Naive thymus-derived CD4-positive, alpha-beta T cell (primary cell): ENCODE results near the gene SH2D2A. TPM values are rescaled to one million over a fixed set of nuclear protein-coding genes. Genes with fewer than 3 reads are reported as not detected.

ENCODE experiments used
- ATAC-seq: fragments of 150-1000 bp; cut with Tn5 transposase; 2 replicates; pipeline ENCODE4 v1.10.0; 2021; ENCODE audit warnings: mild to moderate bottlenecking, moderate library complexity
- CTCF ChIA-PET: fragments of 350-600 bp; sonication (Branson Sonifier 250); formaldehyde crosslinking; loops from one replicate; lab custom pipeline; 2021; ENCODE audit warnings: antibody characterized with exemption; lab: Charles Lee
- POLR2A ChIA-PET: fragments of 350-600 bp; sonication (Branson Sonifier 250); formaldehyde crosslinking; loops from one replicate; lab custom pipeline; 2021; ENCODE audit warnings: antibody characterized with exemption, inconsistent platforms; lab: Charles Lee
- DNase-seq, 9 donors: peaks; one replicate each; pipeline versions ENCODE4 v3.0.0 to v3.0.0-alpha.2; 2020 to 2022; ENCODE audit warnings: mixed read lengths in 1 of 9
- H3K27ac ChIP-seq: one replicate; pipeline ENCODE4 v1.7.0; 2013; ENCODE audit warnings: mild to moderate bottlenecking, low read depth, low read length, moderate library complexity
- H3K27me3 ChIP-seq, 2 donors: one replicate each; pipeline ENCODE4 v1.7.0; 2013; ENCODE audit warnings: low read length in 2 of 2, mild to moderate bottlenecking in 2 of 2, moderate library complexity in 2 of 2; ENCODE audit not compliant: control insufficient read depth in 2 of 2, insufficient read depth in 2 of 2
- H3K36me3 ChIP-seq, 3 experiments: 1 replicate in 2 of 3; 2 replicates in 1 of 3; pipeline ENCODE4 v1.7.0; 2013; ENCODE audit warnings: low read length in 3 of 3, mild to moderate bottlenecking in 3 of 3, moderate library complexity in 1 of 3; ENCODE audit not compliant: insufficient read depth in 3 of 3, control insufficient read depth in 2 of 3
- H3K4me1 ChIP-seq, 2 donors: one replicate each; pipeline ENCODE4 v1.7.0; 2013; ENCODE audit warnings: low read length in 2 of 2, mild to moderate bottlenecking in 2 of 2, moderate library complexity in 1 of 2; ENCODE audit not compliant: control insufficient read depth in 2 of 2, insufficient read depth in 2 of 2
- H3K4me3 ChIP-seq: 2 replicates; pipeline ENCODE4 v1.7.0; 2013; ENCODE audit warnings: mild to moderate bottlenecking, low read length
- H3K9me3 ChIP-seq, 3 experiments: 1 replicate in 2 of 3; 2 replicates in 1 of 3; pipeline ENCODE4 v1.7.0; 2013; ENCODE audit warnings: low read length in 3 of 3; ENCODE audit not compliant: control insufficient read depth in 2 of 3
- H3K27ac Mint-ChIP-seq, 9 donors: one replicate each; pipeline ENCODE4 v1.8.0; 2020 to 2022; ENCODE audit warnings: mixed read lengths in 9 of 9, mild to moderate bottlenecking in 8 of 9, moderate library complexity in 5 of 9, inconsistent platforms in 2 of 9
- H3K27me3 Mint-ChIP-seq, 5 donors: one replicate each; pipeline ENCODE4 v1.8.0; 2021 to 2022; ENCODE audit warnings: mixed read lengths in 5 of 5, mild to moderate bottlenecking in 1 of 5
- H3K36me3 Mint-ChIP-seq, 5 donors: one replicate each; pipeline ENCODE4 v1.8.0; 2020 to 2022; ENCODE audit warnings: mixed read lengths in 5 of 5, mild to moderate bottlenecking in 3 of 5, inconsistent platforms in 1 of 5
- H3K4me1 Mint-ChIP-seq, 7 donors: one replicate each; pipeline ENCODE4 v1.8.0; 2020 to 2022; ENCODE audit warnings: mixed read lengths in 7 of 7, mild to moderate bottlenecking in 3 of 7, inconsistent platforms in 1 of 7
- H3K4me3 Mint-ChIP-seq, 10 donors: one replicate each; pipeline ENCODE4 v1.8.0; 2020 to 2022; ENCODE audit warnings: mild to moderate bottlenecking in 10 of 10, mixed read lengths in 10 of 10, moderate library complexity in 6 of 10, inconsistent platforms in 2 of 10
- H3K9me3 Mint-ChIP-seq, 11 donors: one replicate each; pipeline ENCODE4 v1.8.0; 2020 to 2022; ENCODE audit warnings: mixed read lengths in 11 of 11, mild to moderate bottlenecking in 4 of 11, inconsistent platforms in 1 of 11, moderate library complexity in 1 of 11
- intact Hi-C, 2 donors: fragments of 100-400 bp; cut with micrococcal nuclease; formaldehyde crosslinking; loops; one replicate each; pipeline ENCODE4 v1.15.1; 2023
- polyA plus RNA-seq, 2 donors: library from polyadenylated mRNA; unstranded; fragments of 300-500 nt; fragmentation: Illumina TruSeq; gene quantifications; one replicate each; pipeline ENCODE4 v1.2.3, GENCODE V29; 2021
- total RNA-seq, 6 experiments: library from RNA in 5 of 6; stranded (reverse) in 5 of 6; gene quantifications; 1 replicate in 5 of 6; 2 replicates in 1 of 6; pipeline ENCODE4 v1.2.3 and lab custom pipeline; 2021 to 2026

The SH2D2A gene
- total RNA-seq (100 to 1,000 TPM in 1 of 5 experiments, 10 to 100 TPM in 4; 14.7 to 164 (median 54.3) TPM), polyA plus RNA-seq (10 to 100 TPM; 12.7 to 15.7 TPM), total RNA-seq (lab: John Stamatoyannopoulos, UW) (33.0 reads per million, percentile 62 among the genes with 10 or more reads in this experiment)

- peak; percentile 69 to 99 (median 97) for DNase-seq
- Mint-ChIP-seq H3K27me3 (no peaks in the 10 kb centered on the region), H3K4me3 (peak within 1 kb of the TSS; percentile 82 to 97 (median 84)), H3K27ac (peak within 1 kb of the TSS; percentile 97 to 100 (median 99)), H3K36me3 (peaks cover 0 to 43% (median 8%) of the 10 kb centered on the region in 5 donors), H3K9me3 (peaks cover 0 to 6% (median 0%) of the 10 kb centered on the region in 11 donors), H3K4me1 (peaks cover 35 to 66% (median 56%) of the 10 kb centered on the region in 7 donors)
- CTCF ChIA-PET: interaction anchor here (0.6 to 1.4 kb wide), 4 partner anchors 21 to 313 kb away, joined by 3 to 8 read pairs (median 3); partner anchors contain the start of gene INSRR
- Histone ChIP-seq H3K27ac (peak within 1 kb of the TSS; percentile 98), H3K36me3 (peaks cover 0 to 10% (median 7%) of the 10 kb centered on the region in 3 experiments), H3K4me3 (peak within 1 kb of the TSS; percentile 83), H3K9me3 (no peaks in the 10 kb centered on the region), H3K27me3 (no peaks in the 10 kb centered on the region), H3K4me1 (peaks cover 33 to 59% of the 10 kb centered on the region in 2 donors)
- peak; percentile 93 for ATAC-seq
- POLR2A ChIA-PET: interaction anchor here (1.5 to 1.6 kb wide), 2 partner anchors 14 to 21 kb away, joined by 3 to 6 read pairs; no protein-coding TSS in a partner anchor
- intact Hi-C loops: loop anchor here (1.0 to 5.0 kb wide), 13 partner anchors 9 to 478 kb away; partner anchors contain the start of genes ISG20L2 (in 2 of the 2), METTL25B (in 2 of the 2), MRPL24 (in 2 of the 2) and NTRK1 (in 2 of the 2)
Measured at GRCh38 chr1:156816561-156817328, at the start of gene SH2D2A. Gene SH2D2A (minus strand): TSS chr1:156816848. CDS start chr1:156816708, 140 bp downstream.

GRCh38 chr1:156865865-156866248 lies 49.2 kb upstream of the SH2D2A start:
- H3K27ac ChIP-seq: no peak overlapping the region
- DNase-seq: no peak
- no peak overlapping the region for H3K4me3 ChIP-seq
- peaks cover 12 to 25% of the 10 kb centered on the region in 2 donors for H3K27me3 ChIP-seq
- peak overlapping the region in 2 of 10 donors; percentile 29 to 79 for H3K4me3 Mint-ChIP-seq
- CTCF ChIA-PET: no interaction called here
- POLR2A ChIA-PET: no interaction called here
- no peaks in the 10 kb centered on the region for H3K9me3 ChIP-seq
- peaks cover 8 to 55% (median 42%) of the 10 kb centered on the region in 5 donors for H3K27me3 Mint-ChIP-seq
- H3K27ac Mint-ChIP-seq: peak overlapping the region in 1 of 9 donors; percentile 85
- H3K9me3 Mint-ChIP-seq: peaks cover 0 to 2% (median 0%) of the 10 kb centered on the region in 11 donors
- H3K36me3 Mint-ChIP-seq: peaks cover 0 to 13% (median 3%) of the 10 kb centered on the region in 5 donors
- H3K36me3 ChIP-seq: no peaks in the 10 kb centered on the region
- no peak for ATAC-seq
- H3K4me1 ChIP-seq: peaks cover 4% of the 10 kb centered on the region in 2 donors
- peaks cover 9 to 76% (median 19%) of the 10 kb centered on the region in 7 donors for H3K4me1 Mint-ChIP-seq
- intact Hi-C loops: no loop called here

DNA sequence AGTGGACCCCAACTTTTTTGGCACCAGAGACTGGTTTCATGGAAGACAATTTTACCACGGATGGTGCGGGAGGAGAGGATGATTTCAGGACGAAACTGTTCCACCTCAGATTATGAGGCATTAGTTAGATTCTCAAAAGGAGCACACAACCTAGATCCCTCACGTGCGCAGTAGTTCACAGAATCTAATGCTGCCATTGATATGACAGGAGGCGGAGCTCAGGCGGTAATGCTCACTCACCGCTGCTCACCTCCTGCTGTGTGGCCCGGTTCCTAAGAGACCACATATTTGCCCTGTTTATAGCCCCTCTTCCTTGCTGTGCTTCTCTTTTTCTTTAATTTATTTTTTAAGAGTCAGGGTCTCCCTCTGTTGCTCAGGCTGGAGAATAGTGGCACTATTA lies 48.6 kb upstream of the SH2D2A start:
- Histone ChIP-seq H3K4me3 (no peak overlapping the region), H3K9me3 (no peaks in the 10 kb centered on the region), H3K27me3 (peaks cover 12 to 25% of the 10 kb centered on the region in 2 donors), H3K27ac (no peak overlapping the region), H3K36me3 (no peaks in the 10 kb centered on the region), H3K4me1 (peaks cover 7 to 10% of the 10 kb centered on the region in 2 donors)
- Mint-ChIP-seq H3K27ac (peak overlapping the region in 1 of 9 donors; percentile 85), H3K36me3 (peaks cover 0 to 13% (median 3%) of the 10 kb centered on the region in 5 donors), H3K4me3 (peak overlapping the region in 1 of 10 donors; percentile 79), H3K9me3 (peaks cover 0 to 2% (median 0%) of the 10 kb centered on the region in 11 donors), H3K27me3 (peaks cover 10 to 58% (median 43%) of the 10 kb centered on the region in 5 donors), H3K4me1 (peaks cover 12 to 75% (median 20%) of the 10 kb centered on the region in 7 donors)
- DNase-seq: no peak
- no peak for ATAC-seq
- CTCF ChIA-PET: interaction anchor here (1.1 kb wide), 1 partner anchor 139 kb away, joined by 3 read pairs; no protein-coding TSS in a partner anchor
- intact Hi-C loops: no loop called here
- POLR2A ChIA-PET: no interaction called here

DNA sequence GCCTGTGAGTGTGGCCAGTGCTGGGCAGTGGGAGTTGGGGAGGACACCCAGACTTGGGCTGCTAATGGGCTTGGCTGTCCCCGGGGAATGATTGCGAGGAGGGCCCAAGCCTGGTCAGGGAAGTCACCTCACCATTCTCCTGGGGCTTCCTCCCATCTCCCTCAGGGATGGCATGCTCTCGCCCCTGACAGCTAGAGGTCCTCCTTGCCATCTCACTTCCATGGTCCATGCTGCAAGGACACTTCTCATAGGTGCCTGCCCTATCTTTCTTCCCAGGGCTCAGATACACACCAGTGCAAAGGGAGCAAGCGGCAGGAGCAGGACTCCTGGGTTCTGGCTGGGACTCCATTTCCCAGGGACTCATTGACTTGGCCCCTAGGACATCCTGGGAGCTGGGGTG lies 48.1 kb upstream of the SH2D2A start:
- peaks cover 0 to 2% (median 0%) of the 10 kb centered on the region in 11 donors for H3K9me3 Mint-ChIP-seq
- ATAC-seq: no peak
- peak overlapping the region in 1 of 9 donors; percentile 85 for H3K27ac Mint-ChIP-seq
- Histone ChIP-seq H3K36me3 (no peaks in the 10 kb centered on the region), H3K4me3 (no peak overlapping the region), H3K27ac (no peak overlapping the region), H3K27me3 (peaks cover 12 to 25% of the 10 kb centered on the region in 2 donors), H3K9me3 (no peaks in the 10 kb centered on the region), H3K4me1 (peaks cover 8 to 14% of the 10 kb centered on the region in 2 donors)
- peaks cover 0 to 13% (median 3%) of the 10 kb centered on the region in 5 donors for H3K36me3 Mint-ChIP-seq
- peak overlapping the region in 1 of 10 donors; percentile 32 for H3K4me3 Mint-ChIP-seq
- H3K27me3 Mint-ChIP-seq: peaks cover 12 to 61% (median 46%) of the 10 kb centered on the region in 5 donors
- peaks cover 17 to 75% (median 22%) of the 10 kb centered on the region in 7 donors for H3K4me1 Mint-ChIP-seq
- intact Hi-C loops: no loop called here
- DNase-seq: no peak
- ChIA-PET POLR2A (no interaction called here), CTCF (interaction anchor here (1.1 kb wide), 2 partner anchors 67 to 139 kb away, joined by 3 read pairs; no protein-coding TSS in a partner anchor)

DNA sequence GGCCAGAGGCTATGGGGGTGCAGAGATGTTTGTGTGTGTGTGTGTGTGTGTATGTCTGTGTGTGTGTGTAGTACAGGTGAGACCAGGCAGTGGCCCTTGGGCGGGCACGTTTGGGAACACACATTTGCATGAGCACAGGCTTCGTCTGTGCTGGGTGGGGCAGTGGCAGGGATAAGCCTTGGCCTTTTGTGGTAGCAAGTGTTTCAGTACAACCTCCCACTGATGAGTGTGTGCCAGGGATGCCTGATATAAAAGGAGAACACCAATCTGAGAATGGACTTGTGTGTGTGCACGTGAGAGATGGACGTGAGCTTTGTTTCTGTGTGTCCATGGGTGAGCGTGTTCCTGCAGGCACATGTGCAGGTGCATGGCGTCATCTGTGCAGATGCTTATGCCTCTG lies 47.0 kb upstream of the SH2D2A start:
- peak overlapping the region in 2 of 10 donors; percentile 5 to 77 for H3K4me3 Mint-ChIP-seq
- ChIA-PET CTCF (no interaction called here), POLR2A (no interaction called here)
- ATAC-seq (no peak), DNase-seq (no peak)
- peaks cover 18 to 61% (median 49%) of the 10 kb centered on the region in 5 donors for H3K27me3 Mint-ChIP-seq
- Histone ChIP-seq H3K27me3 (peaks cover 12 to 31% of the 10 kb centered on the region in 2 donors), H3K4me3 (no peak overlapping the region), H3K4me1 (peaks cover 8 to 20% of the 10 kb centered on the region in 2 donors), H3K36me3 (no peaks in the 10 kb centered on the region), H3K27ac (no peak overlapping the region), H3K9me3 (no peaks in the 10 kb centered on the region)
- peaks cover 0 to 13% (median 3%) of the 10 kb centered on the region in 5 donors for H3K36me3 Mint-ChIP-seq
- peaks cover 0 to 2% (median 0%) of the 10 kb centered on the region in 11 donors for H3K9me3 Mint-ChIP-seq
- intact Hi-C loops: loop anchor here in 1 of 2 donors (2.0 kb wide), 1 partner anchor 15 kb away; no protein-coding TSS in a partner anchor
- H3K4me1 Mint-ChIP-seq: peaks cover 23 to 76% (median 26%) of the 10 kb centered on the region in 7 donors
- H3K27ac Mint-ChIP-seq: peak overlapping the region in 3 of 9 donors; percentile 2 to 75 (median 5)
